SJCRH30 (cell line): Measurements from ENCODE around the gene PTH2. TPM values are rescaled to one million over a fixed set of nuclear protein-coding genes. Genes with fewer than 3 reads are reported as not detected.
"Not testable (repeated sequence)": the region's sequence is repeated elsewhere in the genome, so short reads cannot be mapped to it uniquely, and the experiment has no call there.

Source experiments
- DNase-seq, 2 experiments: peaks; one replicate each; pipeline ENCODE4 v3.0.0-alpha.2; 2015 to 2020
- H3K27ac ChIP-seq: fragments of 250-450 bp; sonication (Bioruptor Pico); 2 replicates; pipeline ENCODE4 v1.5.1; 2020; ENCODE audit warnings: mild to moderate bottlenecking, moderate library complexity
- H3K27me3 ChIP-seq: fragments of 250-450 bp; sonication (Bioruptor Pico); 2 replicates; pipeline ENCODE4 v1.5.1; 2020; ENCODE audit warnings: mild to moderate bottlenecking, moderate library complexity
- H3K36me3 ChIP-seq: fragments of 250-450 bp; sonication (Bioruptor Pico); 2 replicates; pipeline ENCODE4 v1.5.1; 2020; ENCODE audit warnings: mild to moderate bottlenecking, moderate library complexity
- H3K4me1 ChIP-seq: fragments of 250-450 bp; sonication (Bioruptor Pico); 2 replicates; pipeline ENCODE4 v1.5.1; 2020; ENCODE audit warnings: mild to moderate bottlenecking, moderate library complexity
- H3K4me3 ChIP-seq: fragments of 250-450 bp; sonication (Bioruptor Pico); 2 replicates; pipeline ENCODE4 v1.5.1; 2020; ENCODE audit warnings: mild to moderate bottlenecking, moderate library complexity
- H3K9me3 ChIP-seq: fragments of 250-450 bp; sonication (Bioruptor Pico); replicated peaks from 2 replicates; pipeline ENCODE4 v1.5.1; 2020; ENCODE audit warnings: mild to moderate bottlenecking, moderate library complexity
- total RNA-seq: library from RNA; depleted of rRNA; stranded (reverse); fragments of >200 nt; shearing (Covaris generic); gene quantifications from 2 replicates; pipeline ENCODE4 v1.2.3, GENCODE V29; 2014

PTH2 gene
- total RNA-seq, 1 experiment from 2014 or later = not detected

GRCh38 chr19:49455773-49456172 is 32.5 kb upstream of the PTH2 start:
- H3K27ac ChIP-seq = no peak overlapping the region
- H3K36me3 ChIP-seq = no peaks in the 10 kb centered on the region
- no peak for DNase-seq
- no peaks in the 10 kb centered on the region for H3K9me3 ChIP-seq
- no peak overlapping the region for H3K4me3 ChIP-seq
- H3K27me3 ChIP-seq = no peaks in the 10 kb centered on the region
- H3K4me1 ChIP-seq = no peaks in the 10 kb centered on the region; the same call in 1 of the 2 replicates

DNA sequence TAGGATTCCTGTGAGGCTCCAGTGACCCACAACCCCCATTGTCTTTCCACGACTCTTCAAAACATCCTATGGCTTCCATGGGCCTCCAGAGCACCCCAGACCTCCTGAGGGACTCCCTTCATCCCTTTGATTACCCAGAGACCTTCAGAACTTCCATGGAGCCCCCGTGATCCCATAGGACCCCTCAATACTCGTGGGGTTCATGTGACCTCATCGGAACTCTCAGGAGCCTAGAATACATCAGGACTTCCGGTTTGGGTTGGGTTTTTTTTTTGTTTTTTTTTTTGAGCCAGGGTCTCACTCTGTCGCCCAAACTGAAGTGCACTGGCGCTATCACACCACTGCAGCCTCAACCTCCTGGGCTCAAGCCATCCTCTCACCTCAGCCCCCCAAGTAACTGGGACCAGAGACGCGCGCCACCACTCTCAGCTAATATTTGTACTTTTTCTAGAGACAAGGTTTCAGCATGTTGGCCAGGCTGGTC is 30.6 kb upstream of the PTH2 start:
- H3K9me3 ChIP-seq = no peaks in the 10 kb centered on the region
- H3K4me3 ChIP-seq = peak overlapping the region; percentile 67
- peak overlapping the region; percentile 91 for H3K27ac ChIP-seq
- H3K27me3 ChIP-seq = no peaks in the 10 kb centered on the region
- no peak for DNase-seq
- no peaks in the 10 kb centered on the region; the same call in 1 of the 2 replicates for H3K4me1 ChIP-seq
- H3K36me3 ChIP-seq = no peaks in the 10 kb centered on the region

DNA sequence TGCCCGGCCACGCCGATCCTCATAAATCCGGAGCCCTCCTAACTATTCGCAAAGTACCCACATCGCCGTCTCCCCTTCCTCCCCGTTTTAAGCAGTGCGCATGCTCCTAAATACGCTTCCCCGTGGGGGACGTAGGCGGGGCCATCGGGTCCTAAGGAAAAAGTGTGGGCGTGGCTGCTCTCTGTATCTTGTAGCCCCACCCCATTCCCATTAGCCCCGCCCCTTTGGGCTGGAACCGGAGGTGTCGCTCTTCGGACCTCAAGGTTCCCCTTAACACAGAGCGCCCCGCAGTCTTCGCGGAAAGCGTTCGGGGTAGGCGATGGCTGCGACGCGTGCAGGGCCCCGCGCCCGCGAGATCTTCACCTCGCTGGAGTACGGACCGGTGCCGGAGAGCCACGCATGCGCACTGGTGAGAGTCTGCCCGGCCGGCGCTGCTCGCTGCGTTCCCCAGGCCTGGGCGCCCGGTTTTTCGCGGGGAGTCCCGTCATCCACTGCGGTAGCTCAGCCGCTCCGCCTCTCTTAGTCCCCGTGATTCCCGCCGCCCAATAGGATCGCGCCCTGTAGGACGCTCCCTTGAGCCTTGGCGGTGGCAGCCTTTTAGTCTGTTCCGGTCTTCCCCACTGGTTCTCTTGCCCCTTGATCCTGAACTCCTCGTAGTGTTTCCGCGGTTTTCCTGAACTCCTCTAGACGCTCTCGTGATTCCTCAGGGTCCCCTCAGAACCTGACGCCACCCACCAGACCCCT is 29.9 kb upstream of the PTH2 start, which contains the start of gene ALDH16A1:
TSS of gene ALDH16A1 (plus strand) at position 213 of the 744 bp plus-strand sequence. CDS start at position 320, 107 bp downstream.
- Histone ChIP-seq H3K36me3 (peaks cover 5% of the 10 kb centered on the region; the same call in 1 of the 2 replicates), H3K27ac (peak within 1 kb of the TSS; percentile 91), H3K9me3 (no peaks in the 10 kb centered on the region), H3K4me3 (peak within 1 kb of the TSS; percentile 67), H3K27me3 (no peaks in the 10 kb centered on the region), H3K4me1 (no peaks in the 10 kb centered on the region; the same call in 1 of the 2 replicates)
- peak; percentile 98 to 99 for DNase-seq

GRCh38 chr19:49451430-49452181 is 28.4 kb upstream of the PTH2 start, which contains the start of gene PIH1D1:
Gene PIH1D1 (minus strand): TSS chr19:49451814. CDS start chr19:49451574, 240 bp downstream.
- H3K4me3 ChIP-seq = peak within 1 kb of the TSS; percentile 94
- peaks cover 6% of the 10 kb centered on the region; the same call in 1 of the 2 replicates for H3K36me3 ChIP-seq
- no peaks in the 10 kb centered on the region; the same call in 1 of the 2 replicates for H3K4me1 ChIP-seq
- H3K27me3 ChIP-seq = no peaks in the 10 kb centered on the region
- H3K9me3 ChIP-seq = no peaks in the 10 kb centered on the region
- peak; percentile 99 to 100 for DNase-seq
- H3K27ac ChIP-seq = peak within 1 kb of the TSS; percentile 91

GRCh38 chr19:49450405-49450804 is 27.2 kb upstream of the PTH2 start:
- Histone ChIP-seq H3K9me3 (no peaks in the 10 kb centered on the region), H3K4me3 (no peak overlapping the region), H3K4me1 (no peaks in the 10 kb centered on the region; the same call in 1 of the 2 replicates), H3K27ac (no peak overlapping the region), H3K27me3 (no peaks in the 10 kb centered on the region), H3K36me3 (peaks cover 6% of the 10 kb centered on the region; the same call in 1 of the 2 replicates)
- DNase-seq = no peak

DNA sequence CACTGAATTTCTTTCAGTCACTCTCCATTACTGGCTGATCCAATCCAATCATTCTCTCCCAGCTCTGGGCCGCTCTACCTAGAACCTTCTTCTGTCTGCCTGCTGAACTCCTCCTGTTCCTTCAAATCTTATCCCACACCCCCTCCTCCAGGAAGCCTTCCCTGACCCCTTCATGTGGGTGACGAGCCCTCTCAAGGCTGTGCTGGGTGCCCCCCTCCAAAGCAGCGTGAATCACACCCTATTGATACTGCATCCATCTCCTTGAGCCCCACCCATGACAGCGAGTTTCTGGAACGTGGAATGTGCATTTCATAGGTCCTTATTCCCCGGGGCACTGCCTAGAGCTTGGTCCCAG is 25.2 kb upstream of the PTH2 start:
- Histone ChIP-seq H3K4me1 (no peaks in the 10 kb centered on the region), H3K9me3 (no peaks in the 10 kb centered on the region), H3K27me3 (no peaks in the 10 kb centered on the region), H3K36me3 (peaks cover 6% of the 10 kb centered on the region; the same call in 1 of the 2 replicates), H3K27ac (no peak overlapping the region), H3K4me3 (no peak overlapping the region)
- DNase-seq = no peak

- DNase-seq = peak; percentile 74 to 75
Measured at GRCh38 chr19:49447485-49448431, 24.5 kb upstream of the PTH2 start.

DNA sequence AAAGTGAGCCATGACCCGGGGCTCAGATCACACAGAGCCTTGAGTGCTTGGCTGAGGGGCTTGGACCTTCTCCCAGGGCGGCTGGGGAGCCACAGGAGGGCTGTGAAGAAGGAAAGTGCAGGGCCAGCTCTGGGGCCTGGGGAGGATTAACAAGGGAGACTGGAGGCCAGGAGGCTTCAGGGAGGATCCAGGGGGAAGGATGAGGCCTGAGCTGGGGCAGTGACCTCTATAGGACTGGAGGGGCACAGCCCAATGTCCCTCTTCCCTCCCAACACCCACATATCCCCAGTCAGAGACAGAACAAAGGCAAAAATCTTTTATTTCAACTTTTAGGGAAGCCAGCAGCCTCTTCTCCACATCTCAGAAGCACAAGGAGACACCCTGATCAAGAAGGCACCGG is 22.8 kb upstream of the PTH2 start:
- Histone ChIP-seq H3K4me1 (no peaks in the 10 kb centered on the region), H3K27ac (no peak overlapping the region), H3K4me3 (no peak overlapping the region), H3K27me3 (no peaks in the 10 kb centered on the region), H3K36me3 (peaks cover 6% of the 10 kb centered on the region; the same call in 1 of the 2 replicates), H3K9me3 (no peaks in the 10 kb centered on the region)
- DNase-seq = no peak

More at GRCh38 chr19:49447485-49448431, 24.5 kb upstream of the PTH2 start:
- H3K27me3 ChIP-seq = no peaks in the 10 kb centered on the region
- no peaks in the 10 kb centered on the region for H3K9me3 ChIP-seq
- H3K27ac ChIP-seq = no peak overlapping the region
- peaks cover 6% of the 10 kb centered on the region; the same call in 1 of the 2 replicates for H3K36me3 ChIP-seq
- no peaks in the 10 kb centered on the region for H3K4me1 ChIP-seq
- H3K4me3 ChIP-seq = no peak overlapping the region

DNA sequence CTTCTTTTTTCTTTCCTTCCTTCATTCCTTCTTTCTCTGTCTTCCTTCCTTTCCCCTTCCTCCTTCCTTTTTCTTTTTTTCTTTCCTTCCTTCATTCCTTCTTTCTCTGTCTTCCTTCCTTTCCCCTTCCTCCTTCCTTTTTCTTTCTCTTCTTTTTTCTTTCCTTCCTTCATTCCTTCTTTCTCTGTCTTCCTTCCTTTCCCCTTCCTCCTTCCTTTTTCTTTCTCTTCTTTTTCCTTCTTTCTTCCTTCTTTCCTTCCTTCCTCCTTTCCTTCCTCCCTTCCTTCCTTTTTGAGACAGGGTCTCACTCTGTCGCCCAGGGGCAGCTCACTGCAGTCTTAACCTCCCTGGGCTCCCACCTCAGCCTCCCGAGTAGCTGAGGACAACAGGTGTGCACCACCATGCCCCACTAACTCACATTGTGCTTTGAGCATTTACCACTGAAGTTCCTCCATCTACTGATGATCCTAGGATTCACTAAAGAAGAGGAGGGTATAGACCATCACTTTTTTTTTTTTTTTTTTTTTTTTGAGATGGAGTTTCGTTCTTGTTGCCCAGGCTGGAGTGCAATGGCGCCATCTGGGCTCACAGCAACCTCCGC is 21.0 kb upstream of the PTH2 start:
- H3K36me3 ChIP-seq, H3K4me3 ChIP-seq, H3K27ac ChIP-seq, H3K4me1 ChIP-seq, H3K9me3 ChIP-seq, DNase-seq: not testable (repeated sequence)
- H3K27me3 ChIP-seq = peaks cover 14% of the 10 kb centered on the region

DNA sequence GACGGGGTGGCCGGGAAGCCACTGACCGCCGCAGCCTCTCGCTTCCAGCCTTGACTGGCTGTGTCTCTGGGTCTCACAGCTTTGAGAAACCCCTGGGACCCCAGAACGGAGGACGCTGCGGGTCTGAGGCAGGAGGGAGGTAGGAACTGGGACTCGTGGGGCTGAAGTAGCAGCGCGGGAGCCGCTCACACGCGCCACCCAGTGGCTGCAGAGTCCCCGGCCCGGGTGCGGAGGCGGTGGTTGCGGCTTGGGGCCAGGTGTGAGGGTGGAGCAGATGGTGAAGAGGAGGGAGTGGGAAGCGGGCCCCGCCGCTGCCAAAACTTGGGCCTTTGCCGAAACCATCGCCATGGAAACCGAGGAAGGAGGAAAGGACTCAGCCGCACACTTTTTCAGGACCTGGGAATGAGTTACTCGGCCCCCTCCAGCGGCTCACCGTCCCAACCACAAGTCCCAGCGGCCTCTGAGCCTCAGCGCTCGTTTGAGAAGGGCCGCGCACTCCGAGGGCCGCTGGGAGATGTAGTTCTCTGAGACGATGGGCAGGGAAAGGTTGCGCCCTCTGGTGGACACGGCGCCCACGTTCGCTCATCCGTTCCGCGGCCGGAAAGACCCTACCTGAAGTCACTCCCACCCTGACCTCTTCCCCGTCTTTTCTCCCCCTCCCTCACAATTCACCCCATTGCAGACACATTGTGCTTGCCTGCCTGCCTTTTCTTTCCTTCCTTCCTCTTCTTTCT is 20.3 kb upstream of the PTH2 start:
- Histone ChIP-seq H3K27me3 (peaks cover 14% of the 10 kb centered on the region), H3K4me1 (no peaks in the 10 kb centered on the region), H3K9me3 (no peaks in the 10 kb centered on the region), H3K27ac (peak overlapping the region; percentile 41), H3K36me3 (peaks cover 4% of the 10 kb centered on the region; the same call in 1 of the 2 replicates), H3K4me3 (peak overlapping the region; percentile 59)
- peak; percentile 95 to 97 for DNase-seq

- Histone ChIP-seq H3K27ac (peak overlapping the region; percentile 41), H3K9me3 (no peaks in the 10 kb centered on the region), H3K27me3 (peaks cover 17% of the 10 kb centered on the region), H3K4me3 (peak overlapping the region; percentile 59), H3K36me3 (no peaks in the 10 kb centered on the region), H3K4me1 (no peaks in the 10 kb centered on the region)
- DNase-seq = peak; percentile 96 to 99
Measured at GRCh38 chr19:49442771-49443365, 19.6 kb upstream of the PTH2 start.

GRCh38 chr19:49442354-49442753 is 19.1 kb upstream of the PTH2 start:
- Histone ChIP-seq H3K4me1 (no peaks in the 10 kb centered on the region), H3K4me3 (peak overlapping the region; percentile 59), H3K27me3 (peaks cover 17% of the 10 kb centered on the region), H3K9me3 (no peaks in the 10 kb centered on the region), H3K36me3 (no peaks in the 10 kb centered on the region), H3K27ac (no peak overlapping the region)
- peak; percentile 65 to 67 for DNase-seq

DNA sequence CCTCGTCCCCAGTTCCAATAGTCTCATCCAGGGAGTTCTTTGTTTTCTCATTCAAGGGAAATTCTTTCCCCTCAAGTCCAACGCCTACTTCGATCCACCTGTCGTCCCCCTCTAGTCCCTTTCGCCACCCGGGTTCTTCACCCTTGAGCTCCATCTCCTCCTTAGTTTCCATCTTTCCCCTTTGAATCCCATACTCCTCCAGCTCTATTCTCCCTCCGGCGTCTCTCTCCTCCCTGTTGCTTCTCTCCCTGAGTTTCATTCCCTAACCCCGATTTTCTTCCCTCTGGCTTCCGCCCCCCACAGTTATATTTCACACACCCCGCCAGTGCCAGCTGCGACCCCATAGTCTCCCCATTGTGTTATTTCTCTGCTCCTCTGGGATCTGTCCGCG is 18.7 kb upstream of the PTH2 start:
- Histone ChIP-seq H3K36me3 (no peaks in the 10 kb centered on the region), H3K27me3 (peaks cover 17% of the 10 kb centered on the region), H3K4me1 (no peaks in the 10 kb centered on the region), H3K4me3 (peak overlapping the region; percentile 59), H3K27ac (no peak overlapping the region), H3K9me3 (no peaks in the 10 kb centered on the region)
- no peak for DNase-seq
